A549 (cell line): Measurements from ENCODE around the gene SORT1.

Experiments
- BHLHE40 ChIP-seq: IDR thresholded peaks from 2 replicates; pipeline ENCODE4 v1.6.1; 2012; ENCODE audit warnings: low read depth, low read length, inconsistent platforms
- CTCF ChIP-seq: fragments of >200 bp; sonication (Bioruptor Twin); formaldehyde crosslinking; IDR thresholded peaks from 3 replicates; pipeline ENCODE4 v1.5.1; 2016
- EHMT2 ChIP-seq: fragments of 200-600 bp; sonication (generic); IDR thresholded peaks from 2 replicates; pipeline ENCODE4 v1.6.1; 2016; ENCODE audit warnings: antibody characterized with exemption, low read depth, mild to moderate bottlenecking, moderate library complexity
- FOSL2 ChIP-seq, 2 experiments: fragments of 450-650 bp in 1 of 2; fragments of >200 bp in 1 of 2; sonication (Bioruptor Twin) in 1 of 2; formaldehyde crosslinking; IDR thresholded peaks; 2 replicates each; pipeline versions ENCODE4 v1.5.0 to v1.6.1; 2016 to 2020; ENCODE audit warnings: mild to moderate bottlenecking in 1 of 2, moderate library complexity in 1 of 2
- HDAC2 ChIP-seq: fragments of 200-600 bp; sonication (generic); IDR thresholded peaks from 2 replicates; pipeline ENCODE4 v1.6.1; 2016
- HOXB13 ChIP-seq: fragments of 250-450 bp; sonication (Bioruptor Pico); IDR thresholded peaks from 2 replicates; pipeline ENCODE4 v1.5.0; 2020; ENCODE audit warnings: low read depth, mild to moderate bottlenecking, moderate library complexity
- POLR2A ChIP-seq: IDR thresholded peaks from 2 replicates; pipeline ENCODE4 v1.6.1; 2012; ENCODE audit warnings: mild to moderate bottlenecking, low read length
- POLR2AphosphoS2 ChIP-seq: conservative IDR thresholded peaks from 2 replicates; pipeline ENCODE4 v1.6.1; 2012; ENCODE audit warnings: low read length, improper control_type of control experiment, inconsistent platforms

GRCh38 chr1:109361069-109361468, 36.6 kb downstream of the SORT1 start:
- no peak for TF ChIP-seq CTCF
- no peak for TF ChIP-seq HOXB13 (CRISPR knock-in tag)
- TF ChIP-seq EHMT2, result no peak
- TF ChIP-seq POLR2A, result no peak
- no peak for TF ChIP-seq FOSL2 (IDR thresholded peaks at IDR 0.05)
- no peak for TF ChIP-seq FOSL2 (CRISPR knock-in tag; IDR thresholded peaks at IDR 0.05)
- TF ChIP-seq BHLHE40, result no peak
- no peak for TF ChIP-seq POLR2AphosphoS2
- TF ChIP-seq HDAC2, result no peak
